K562 (cell line): ENCODE results near the gene MATCAP1. TPM values are rescaled to one million over a fixed set of nuclear protein-coding genes. Genes with fewer than 3 reads are reported as not detected.

ENCODE experiments used
- CBX1 ChIP-seq: sonication (generic); IDR thresholded peaks from 2 replicates; pipeline ENCODE4 v1.6.1; 2016; ENCODE audit warnings: antibody characterized with exemption, low read depth, mild to moderate bottlenecking
- CBX5 ChIP-seq: IDR thresholded peaks from 2 replicates; pipeline ENCODE4 v1.6.1; 2014; ENCODE audit warnings: low read depth, borderline replicate concordance
- E4F1 ChIP-seq: fragments of 250-450 bp; sonication (Bioruptor Pico); IDR thresholded peaks from 2 replicates; pipeline ENCODE4 v1.5.0; 2021; ENCODE audit warnings: mild to moderate bottlenecking, borderline replicate concordance
- EP400 ChIP-seq: fragments of 450-650 bp; IDR thresholded peaks from 2 replicates; pipeline ENCODE4 v1.6.1; 2017; ENCODE audit warnings: antibody characterized with exemption, mild to moderate bottlenecking, moderate library complexity
- FOXK2 ChIP-seq, 2 experiments: fragments of 450-650 bp; IDR thresholded peaks in 1 of 2; conservative IDR thresholded peaks in 1 of 2; 2 replicates each; pipeline ENCODE4 v1.6.1; 2016; ENCODE audit warnings: low read depth in 2 of 2, mild to moderate bottlenecking in 1 of 2
- NFIX ChIP-seq: fragments of 250-450 bp; sonication (Bioruptor Pico); IDR thresholded peaks from 2 replicates; pipeline ENCODE4 v1.4.0; 2020; ENCODE audit warnings: low read depth, mild to moderate bottlenecking, moderate library complexity
- NFXL1 ChIP-seq: fragments of 450-650 bp; formaldehyde crosslinking; IDR thresholded peaks from 2 replicates; pipeline ENCODE4 v1.4.0; 2021; ENCODE audit warnings: mild to moderate bottlenecking
- NR2F6 ChIP-seq: fragments of 450-650 bp; formaldehyde crosslinking; IDR thresholded peaks from 2 replicates; pipeline ENCODE4 v1.4.0; 2020; ENCODE audit warnings: mild to moderate bottlenecking
- PCBP1 ChIP-seq: fragments of 200-400 bp; formaldehyde crosslinking; IDR thresholded peaks from 2 replicates; pipeline ENCODE4 v1.6.1; 2018; ENCODE audit warnings: mild to moderate bottlenecking, low read depth, low read length; ENCODE audit not compliant: poor library complexity, severe bottlenecking
- RBM34 ChIP-seq: fragments of 200-400 bp; formaldehyde crosslinking; IDR thresholded peaks from 2 replicates; pipeline ENCODE4 v1.6.1; 2018; ENCODE audit warnings: low read length, borderline replicate concordance; ENCODE audit not compliant: insufficient read depth
- RBM39 ChIP-seq: fragments of 200-400 bp; formaldehyde crosslinking; optimal IDR thresholded peaks from 2 replicates; pipeline ENCODE3; 2018; ENCODE audit warnings: low read depth, low read length
- SP1 ChIP-seq: sonication (generic); formaldehyde crosslinking; IDR thresholded peaks from 2 replicates; pipeline ENCODE4 v1.8.1; 2022; ENCODE audit warnings: mild to moderate bottlenecking, missing genetic modification reagents
- TAF9B ChIP-seq: fragments of 450-650 bp; IDR thresholded peaks from 2 replicates; pipeline ENCODE4 v1.6.1; 2018; ENCODE audit warnings: mild to moderate bottlenecking; ENCODE audit not compliant: partially characterized antibody
- TCF7L2 ChIP-seq: fragments of 150-350 bp; IDR thresholded peaks from 2 replicates; pipeline ENCODE4 v1.6.1; 2016; ENCODE audit warnings: low read depth, mild to moderate bottlenecking, low read length, moderate library complexity
- WHSC1 ChIP-seq: IDR thresholded peaks from one replicate; pipeline ENCODE4 v1.6.1; 2012; ENCODE audit warnings: low read length, control low read depth, inconsistent platforms
- XRCC4 ChIP-seq: IDR thresholded peaks from one replicate; pipeline ENCODE4 v1.6.1; 2011; ENCODE audit not compliant: insufficient read depth, insufficient read length; ENCODE audit errors: extremely low read depth
- XRCC5 ChIP-seq: fragments of 200-400 bp; formaldehyde crosslinking; IDR thresholded peaks from 2 replicates; pipeline ENCODE4 v1.6.1; 2017; ENCODE audit warnings: low read depth, mild to moderate bottlenecking, low read length
- ZBED1 ChIP-seq: IDR thresholded peaks from 2 replicates; pipeline ENCODE4 v1.6.1; 2014
- ZBTB1 ChIP-seq: sonication (generic); formaldehyde crosslinking; IDR thresholded peaks from 2 replicates; pipeline ENCODE4 v1.8.1; 2023; ENCODE audit warnings: missing genetic modification reagents, low read depth, mild to moderate bottlenecking, borderline replicate concordance
- ZC3H11A ChIP-seq: IDR thresholded peaks from 2 replicates; pipeline ENCODE4 v1.6.1; 2012; ENCODE audit warnings: low read depth, low read length, improper control_type of control experiment
- ZEB2 ChIP-seq: fragments of 450-650 bp; IDR thresholded peaks from 2 replicates; pipeline ENCODE4 v1.6.1; 2016
- ZNF140 ChIP-seq: fragments of 250-450 bp; sonication (Bioruptor Pico); IDR thresholded peaks from 2 replicates; pipeline ENCODE4 v1.8.0; 2021; ENCODE audit warnings: moderate library complexity, mild to moderate bottlenecking, inconsistent platforms
- ZNF232 ChIP-seq: sonication (generic); formaldehyde crosslinking; IDR thresholded peaks from 2 replicates; pipeline ENCODE4 v1.8.0; 2022; ENCODE audit warnings: mild to moderate bottlenecking, missing genetic modification reagents
- ZNF239 ChIP-seq: fragments of 250-450 bp; sonication (Bioruptor Pico); IDR thresholded peaks from 2 replicates; pipeline ENCODE4 v1.4.0; 2020; ENCODE audit warnings: mild to moderate bottlenecking
- ZNF57 ChIP-seq: fragments of 450-650 bp; formaldehyde crosslinking; IDR thresholded peaks from 2 replicates; pipeline ENCODE4 v1.4.0; 2020; ENCODE audit warnings: mild to moderate bottlenecking, moderate library complexity
- ZNF586 ChIP-seq: fragments of 450-650 bp; formaldehyde crosslinking; conservative IDR thresholded peaks from 2 replicates; pipeline ENCODE4 v1.4.0; 2020; ENCODE audit warnings: mild to moderate bottlenecking, moderate library complexity
- polyA plus RNA-seq, 8 experiments: library from polyadenylated mRNA; depleted of rRNA in 4 of 8; stranded (reverse) in 5 of 8; unstranded in 3 of 8; fragments of >200 nt; fragmentation: Nextera tagmentation in 2 of 8; fragmentation: Illumina TruSeq in 1 of 8; extraction: Ambion mirVana in 2 of 8; extraction: Trizol in 1 of 8; gene quantifications; 2 replicates each; pipeline versions ENCODE4 v1.2.1 to v1.2.3, GENCODE V29; 2011 to 2014; ENCODE audit warnings: inconsistent platforms in 1 of 8, missing spikeins in 1 of 8
- total RNA-seq, 7 experiments: library from RNA; depleted of rRNA in 6 of 7; stranded (reverse); fragments of >200 nt in 6 of 7; fragmentation: Illumina TruSeq in 2 of 7; extraction: Trizol in 2 of 7; gene quantifications; 2 replicates each; pipeline versions ENCODE4 v1.2.1 to v1.2.3, GENCODE V29; 2011 to 2021; ENCODE audit warnings: low replicate concordance in 1 of 7
- TF ChIP-seq, protein P1 (sequence below): fragments of 250-450 bp; sonication (Bioruptor Pico); IDR thresholded peaks from 2 replicates; pipeline ENCODE4 v1.6.1; 2021; ENCODE audit warnings: mild to moderate bottlenecking
- TF ChIP-seq, protein P2 (sequence below): fragments of 250-450 bp; sonication (Bioruptor Pico); IDR thresholded peaks from 2 replicates; pipeline ENCODE4 v1.4.0; 2020; ENCODE audit warnings: borderline replicate concordance

Gene MATCAP1
- total and polyA plus RNA-seq, 9 of the 15 experiments (the other 6 are each of a cell fraction or from before 2014, with no cell fraction given) = 3.4 to 20.5 (median 10.3) TPM

DNA sequence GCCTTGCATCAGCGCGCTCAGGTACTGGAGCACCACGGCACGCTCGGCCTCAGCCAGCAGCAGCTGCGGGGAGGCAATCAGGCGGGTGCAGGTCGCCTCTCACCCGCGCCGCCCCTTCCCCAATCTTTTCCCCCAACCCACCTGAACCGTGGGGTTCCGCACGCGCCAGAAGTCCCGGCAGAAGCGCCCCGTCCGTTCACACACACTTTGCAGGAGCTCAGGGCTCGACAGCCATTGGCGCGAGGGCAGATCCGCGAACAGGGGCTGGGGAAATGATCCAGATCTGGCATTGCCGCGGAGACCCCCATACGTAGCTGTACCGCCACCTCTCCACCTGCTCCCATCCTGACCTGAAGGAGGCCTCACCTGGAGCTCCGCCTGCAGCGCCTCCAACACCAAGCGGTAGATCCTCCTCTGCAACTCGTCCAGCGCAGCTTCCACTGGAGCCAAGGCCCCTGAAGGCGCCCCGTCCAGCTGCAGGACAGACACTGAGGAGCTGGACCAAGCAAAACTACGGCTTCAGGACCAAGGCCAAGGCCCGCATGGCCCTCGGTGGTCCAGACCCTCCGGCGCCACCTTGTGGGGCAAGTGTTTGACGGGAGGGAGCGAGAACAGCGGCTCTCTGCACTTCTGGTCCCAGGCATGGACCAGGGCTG lies 1.4 kb upstream of the MATCAP1 start (continued):
- TF ChIP-seq, protein P1, sequence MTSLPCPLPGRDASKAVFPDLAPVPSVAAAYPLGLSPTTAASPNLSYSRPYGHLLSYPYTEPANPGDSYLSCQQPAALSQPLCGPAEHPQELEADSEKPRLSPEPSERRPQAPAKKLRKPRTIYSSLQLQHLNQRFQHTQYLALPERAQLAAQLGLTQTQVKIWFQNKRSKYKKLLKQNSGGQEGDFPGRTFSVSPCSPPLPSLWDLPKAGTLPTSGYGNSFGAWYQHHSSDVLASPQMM = no peak
- no peak for TF ChIP-seq XRCC4
- TF ChIP-seq ZNF140 (CRISPR knock-in tag) = no peak
- TF ChIP-seq RBM34 = no peak
- TF ChIP-seq XRCC5 = peak; percentile 93
- no peak for TF ChIP-seq NFIX
- TF ChIP-seq TCF7L2 = no peak
- TF ChIP-seq SP1 (CRISPR knock-in tag) = peak; percentile 81
- no peak for TF ChIP-seq ZNF586 (CRISPR knock-in tag)
- no peak for TF ChIP-seq NFXL1 (CRISPR knock-in tag)
- no peak for TF ChIP-seq ZBED1
- TF ChIP-seq EP400 = no peak
- TF ChIP-seq CBX5 = 0 out of 2 replicates have a peak, but pooled peaks have one; percentile 39
- peak; percentile 50; the same call in 1 of the 2 replicates for TF ChIP-seq ZBTB1
- TF ChIP-seq, protein P2, sequence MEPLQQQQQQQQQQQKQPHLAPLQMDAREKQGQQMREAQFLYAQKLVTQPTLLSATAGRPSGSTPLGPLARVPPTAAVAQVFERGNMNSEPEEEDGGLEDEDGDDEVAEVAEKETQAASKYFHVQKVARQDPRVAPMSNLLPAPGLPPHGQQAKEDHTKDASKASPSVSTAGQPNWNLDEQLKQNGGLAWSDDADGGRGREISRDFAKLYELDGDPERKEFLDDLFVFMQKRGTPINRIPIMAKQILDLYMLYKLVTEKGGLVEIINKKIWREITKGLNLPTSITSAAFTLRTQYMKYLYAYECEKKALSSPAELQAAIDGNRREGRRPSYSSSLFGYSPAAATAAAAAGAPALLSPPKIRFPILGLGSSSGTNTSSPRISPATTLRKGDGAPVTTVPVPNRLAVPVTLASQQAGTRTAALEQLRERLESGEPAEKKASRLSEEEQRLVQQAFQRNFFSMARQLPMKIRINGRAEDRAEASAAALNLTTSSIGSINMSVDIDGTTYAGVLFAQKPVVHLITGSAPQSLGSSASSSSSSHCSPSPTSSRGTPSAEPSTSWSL (CRISPR knock-in tag) = no peak
- TF ChIP-seq ZNF239 = no peak
- no peak for TF ChIP-seq ZNF57
- TF ChIP-seq ZEB2 = no peak
- TF ChIP-seq ZC3H11A = no peak
- TF ChIP-seq E4F1 (CRISPR knock-in tag) = no peak
- peak; percentile 85; the same call in 1 of the 2 replicates for TF ChIP-seq ZNF232 (CRISPR knock-in tag)
- no peak for TF ChIP-seq PCBP1
- 0 out of 4 replicates have a peak, but pooled peaks of 1 of the 2 experiments have one; percentile 20 for TF ChIP-seq FOXK2 (conservative IDR thresholded peaks at IDR 0.05 in 1 of 2, IDR thresholded peaks at IDR 0.05 in 1 of 2; ENCODE audit: low read depth in 2 of 2)
- no peak for TF ChIP-seq RBM39
- no peak for TF ChIP-seq WHSC1
- no peak for TF ChIP-seq NR2F6 (CRISPR knock-in tag)
- TF ChIP-seq TAF9B = no peak
- TF ChIP-seq CBX1 = no peak
